H4 (cell line): ENCODE measurements around the gene AHCYL2. TPM values are rescaled to one million over a fixed set of nuclear protein-coding genes. Genes with fewer than 3 reads are reported as not detected.
A peak's percentile ranks its signal among the peaks of the same experiment; 100 is the strongest.
"Not testable (repeated sequence)": the region's sequence is repeated elsewhere in the genome, so short reads cannot be mapped to it uniquely, and the experiment has no call there.

Experiments
- DNase-seq: peaks from one replicate; pipeline ENCODE4 v3.0.0-alpha.2; 2015; ENCODE audit warnings: low spot score
- total RNA-seq: library from RNA; depleted of rRNA; stranded (reverse); fragments of >200 nt; shearing (Covaris generic); gene quantifications from 2 replicates; pipeline ENCODE4 v1.2.3, GENCODE V29; 2014

AHCYL2 gene
- total RNA-seq, 1 experiment from 2014 or later, result 10.1 TPM

DNA sequence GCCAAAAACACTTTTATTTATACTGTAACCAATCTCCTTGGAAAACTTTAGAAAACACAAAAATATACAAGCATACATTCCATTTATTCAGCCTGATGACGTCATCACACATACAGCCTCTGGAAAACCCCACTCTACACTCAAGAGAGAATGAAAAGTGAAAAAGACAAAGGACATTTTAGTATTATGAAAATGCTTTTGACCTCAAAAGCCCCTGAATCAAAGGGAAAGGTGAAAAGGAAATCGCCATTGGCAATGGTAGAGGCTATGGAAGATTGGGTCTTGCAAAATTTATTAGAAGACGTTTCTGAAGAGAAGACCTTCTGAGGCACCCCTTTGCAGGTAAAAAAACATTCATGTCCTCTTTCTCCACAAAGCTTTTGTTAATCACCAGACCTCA is 126.5 kb downstream of the AHCYL2 start:
- no peak for DNase-seq

DNA sequence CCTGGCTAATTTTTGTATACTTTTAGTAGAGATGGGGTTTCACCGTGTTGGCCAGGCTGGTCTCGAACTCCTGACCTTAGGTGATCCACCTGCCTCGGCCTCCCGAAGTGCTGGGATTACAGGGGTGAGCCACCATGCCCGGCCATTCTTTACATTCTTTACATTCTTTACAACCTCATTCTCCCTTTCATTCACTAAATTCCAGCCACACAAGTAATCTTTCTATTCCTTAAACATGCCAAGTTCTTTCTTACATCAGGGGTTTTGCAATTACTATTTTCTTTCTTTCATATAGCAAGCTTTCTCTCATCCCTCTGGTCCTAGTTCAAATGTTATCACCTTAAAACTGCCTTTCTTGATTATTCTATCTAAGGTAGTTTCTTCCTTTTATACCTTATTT is 128.3 kb downstream of the AHCYL2 start:
- DNase-seq, result not testable (repeated sequence)

DNA sequence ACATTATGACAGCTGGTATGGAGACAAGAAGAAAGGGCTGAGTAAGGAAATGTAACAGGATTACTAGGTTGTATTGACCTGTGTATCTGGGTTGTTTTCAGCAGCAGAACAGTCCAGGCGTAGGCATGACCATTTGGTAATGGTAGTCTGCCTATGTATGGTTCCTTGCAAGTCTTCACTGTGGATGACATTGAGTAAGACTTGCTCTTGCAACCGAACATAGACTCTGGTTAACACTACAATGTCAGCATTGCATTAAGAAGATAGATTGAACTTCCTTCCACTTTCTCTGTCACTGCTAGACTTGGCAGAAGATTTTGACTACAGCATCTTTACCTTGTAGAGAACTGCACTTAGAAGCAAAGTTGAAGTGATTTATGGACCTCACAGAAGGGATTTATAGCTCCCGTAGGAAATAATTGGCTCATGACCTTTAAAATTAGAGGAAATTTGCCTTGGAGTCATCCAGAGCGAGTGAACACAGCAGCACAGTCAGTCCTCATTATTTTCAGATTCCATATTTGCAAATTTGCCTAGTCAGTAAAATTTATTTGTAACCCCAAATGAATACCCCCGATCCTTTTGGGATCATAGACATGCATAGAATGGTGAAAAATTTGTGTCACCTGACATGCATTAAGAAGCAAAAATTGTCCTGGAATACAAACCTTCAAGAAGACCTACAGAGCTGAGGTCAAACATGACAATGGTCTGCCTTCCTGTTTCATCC is 129.8 kb downstream of the AHCYL2 start:
- no peak for DNase-seq

- DNase-seq, result no peak
Measured at GRCh38 chr7:129356176-129356575, 131.3 kb downstream of the AHCYL2 start.

DNA sequence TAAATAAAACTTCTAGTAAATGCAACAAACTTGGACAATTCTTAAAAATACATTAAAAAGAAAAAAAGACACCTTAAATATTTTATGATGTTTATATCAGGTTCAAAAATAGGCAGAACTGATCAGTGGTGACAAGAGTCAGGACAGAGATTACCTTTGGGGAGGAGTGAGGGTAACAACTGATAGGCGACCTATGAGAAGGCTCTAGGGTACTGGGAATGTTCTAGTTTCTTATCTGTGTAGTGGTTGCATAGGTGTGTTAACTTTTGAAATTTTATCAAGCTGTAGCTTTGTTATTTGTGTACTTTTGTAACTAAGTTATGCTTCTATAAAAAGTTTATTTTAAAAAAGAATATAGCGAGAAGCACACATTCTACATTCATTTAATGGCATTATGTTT is 134.3 kb downstream of the AHCYL2 start:
- no peak for DNase-seq

DNA sequence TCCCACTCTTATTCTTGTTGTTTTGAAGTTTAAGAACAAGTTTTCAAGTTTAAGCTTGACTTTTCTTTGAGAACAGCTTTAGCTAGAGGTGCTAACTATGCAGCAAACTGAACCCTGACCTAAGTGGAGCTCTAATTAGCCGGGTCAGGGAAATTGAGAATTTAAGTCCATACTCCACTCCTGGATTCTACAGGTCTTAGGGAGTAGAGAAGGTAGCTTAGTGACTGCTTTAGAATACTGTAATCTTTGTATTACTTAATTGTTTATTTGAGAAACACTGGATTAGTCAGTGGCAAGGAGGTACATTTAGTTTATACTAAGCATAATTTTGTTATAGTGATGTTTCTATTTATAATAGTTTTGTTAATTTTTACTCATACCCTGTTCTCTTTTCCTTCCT is 134.8 kb downstream of the AHCYL2 start:
- no peak for DNase-seq

- DNase-seq, result no peak
Measured at GRCh38 chr7:129361771-129362170, 136.9 kb downstream of the AHCYL2 start.

DNA sequence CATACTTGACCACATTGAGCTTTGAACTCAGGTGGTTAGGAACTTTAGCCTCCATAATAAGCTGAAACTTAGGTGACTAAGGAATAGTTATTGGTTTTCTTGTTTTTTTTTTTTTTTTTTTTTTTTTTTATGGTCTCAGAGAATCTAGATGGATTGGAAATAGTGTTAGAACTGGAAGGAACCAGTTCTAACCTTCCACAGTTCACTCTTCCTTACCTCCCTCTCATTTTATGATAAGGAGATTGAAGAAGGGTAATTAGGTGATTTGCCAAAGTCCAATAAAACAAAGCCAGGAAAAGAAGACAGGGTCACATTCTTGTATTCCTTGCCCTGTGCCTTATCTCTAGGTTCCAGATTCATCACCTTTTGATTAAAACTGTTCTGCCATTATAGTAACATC is 137.7 kb downstream of the AHCYL2 start:
- no peak for DNase-seq

DNA sequence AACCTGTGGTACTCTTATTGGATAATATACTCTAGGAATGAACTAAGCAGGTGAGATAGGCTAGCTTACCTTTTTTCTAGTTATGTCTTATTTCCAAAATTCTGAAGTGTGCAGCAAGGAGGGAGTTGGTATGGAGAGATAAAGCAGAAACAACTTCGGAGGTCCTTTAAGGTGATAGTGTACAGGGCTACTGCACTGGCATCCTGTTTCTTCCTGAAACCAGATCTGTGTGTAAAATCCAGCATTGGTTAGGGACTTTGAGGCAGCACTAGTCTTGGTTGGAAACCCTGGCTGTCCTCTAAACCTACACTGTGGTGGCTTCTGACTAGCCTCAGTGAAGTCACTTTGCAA is 142.5 kb downstream of the AHCYL2 start:
- DNase-seq, result no peak

DNA sequence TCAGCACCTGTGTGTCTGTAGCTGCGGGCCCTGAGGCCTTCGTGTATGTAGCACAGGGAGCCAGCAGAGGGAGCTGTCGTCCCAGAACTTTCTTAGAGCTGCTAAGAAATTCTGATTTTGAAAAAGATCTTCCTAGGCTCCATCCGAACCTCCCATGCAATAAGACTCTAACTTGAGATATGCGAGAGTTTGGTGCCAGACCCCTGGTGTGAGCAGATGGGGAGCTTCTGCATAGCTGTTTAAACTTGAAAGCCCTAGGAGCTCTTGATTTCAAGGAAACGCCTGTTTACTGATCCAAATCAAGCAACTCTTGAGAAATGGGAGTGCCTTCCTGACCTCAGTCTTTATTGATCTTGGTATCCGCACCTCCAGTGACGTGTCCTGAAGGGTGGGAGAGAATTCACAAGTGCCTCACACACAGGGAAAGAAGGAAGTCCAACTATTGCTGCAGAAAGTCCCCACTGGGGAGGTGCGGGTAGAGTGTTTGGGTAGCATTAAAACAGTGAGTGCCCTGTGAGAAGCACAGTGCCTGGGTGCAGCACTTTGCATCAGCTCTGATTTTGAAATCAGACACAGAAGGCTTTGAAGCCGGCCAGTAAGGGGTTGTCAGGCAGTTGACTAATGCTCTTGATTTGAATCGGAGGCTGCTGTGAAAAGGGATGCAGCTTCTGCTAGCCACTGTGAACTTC is 143.0 kb downstream of the AHCYL2 start:
- peak; percentile 52 for DNase-seq

GRCh38 chr7:129368389-129368986 is 143.7 kb downstream of the AHCYL2 start:
- DNase-seq, result no peak

DNA sequence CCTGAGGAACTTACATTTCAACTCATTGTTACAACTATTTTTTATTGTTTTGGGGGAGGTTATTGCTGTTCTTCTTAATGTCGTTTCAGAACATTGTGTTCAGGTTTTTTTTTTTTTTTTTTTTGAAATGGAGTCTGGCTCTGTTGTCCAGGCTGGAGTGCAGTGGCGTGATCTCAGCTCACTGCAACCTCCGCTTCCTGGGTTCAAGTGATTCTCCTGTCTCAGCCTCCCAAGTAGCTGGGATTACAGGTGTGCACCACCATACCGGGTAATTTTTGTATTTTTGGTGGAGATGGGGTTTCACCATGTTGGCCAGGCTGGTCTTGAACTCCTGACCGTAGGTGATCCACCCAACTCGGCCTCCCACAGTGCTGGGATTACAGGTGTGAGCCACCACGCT is 144.6 kb downstream of the AHCYL2 start:
- DNase-seq, result not testable (repeated sequence)

DNA sequence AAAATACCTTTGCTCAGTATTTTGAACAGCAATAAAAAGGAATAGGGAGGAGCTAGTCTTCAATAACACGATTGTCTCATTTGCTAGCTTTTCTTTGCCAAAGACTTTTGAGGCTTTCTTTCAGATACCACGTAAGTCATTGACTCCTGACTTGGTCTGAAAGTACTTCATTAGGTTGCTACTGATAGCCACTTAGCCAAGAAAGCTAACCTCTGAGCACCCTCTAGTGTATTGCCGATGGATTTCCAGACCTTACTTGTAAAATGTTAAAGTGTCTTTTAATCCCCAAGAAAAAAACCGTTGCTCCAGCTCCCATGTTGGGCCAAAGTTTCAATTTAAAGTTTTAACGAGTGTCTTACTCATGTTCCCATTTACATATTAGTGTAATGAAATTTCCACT is 146.0 kb downstream of the AHCYL2 start:
- DNase-seq, result no peak

GRCh38 chr7:129371487-129371886 is 146.7 kb downstream of the AHCYL2 start:
- no peak for DNase-seq

- DNase-seq, result no peak
Measured at GRCh38 chr7:129373651-129374428, 149.0 kb downstream of the AHCYL2 start.

- DNase-seq, result no peak
Measured at GRCh38 chr7:129375141-129375938, 150.5 kb downstream of the AHCYL2 start.

DNA sequence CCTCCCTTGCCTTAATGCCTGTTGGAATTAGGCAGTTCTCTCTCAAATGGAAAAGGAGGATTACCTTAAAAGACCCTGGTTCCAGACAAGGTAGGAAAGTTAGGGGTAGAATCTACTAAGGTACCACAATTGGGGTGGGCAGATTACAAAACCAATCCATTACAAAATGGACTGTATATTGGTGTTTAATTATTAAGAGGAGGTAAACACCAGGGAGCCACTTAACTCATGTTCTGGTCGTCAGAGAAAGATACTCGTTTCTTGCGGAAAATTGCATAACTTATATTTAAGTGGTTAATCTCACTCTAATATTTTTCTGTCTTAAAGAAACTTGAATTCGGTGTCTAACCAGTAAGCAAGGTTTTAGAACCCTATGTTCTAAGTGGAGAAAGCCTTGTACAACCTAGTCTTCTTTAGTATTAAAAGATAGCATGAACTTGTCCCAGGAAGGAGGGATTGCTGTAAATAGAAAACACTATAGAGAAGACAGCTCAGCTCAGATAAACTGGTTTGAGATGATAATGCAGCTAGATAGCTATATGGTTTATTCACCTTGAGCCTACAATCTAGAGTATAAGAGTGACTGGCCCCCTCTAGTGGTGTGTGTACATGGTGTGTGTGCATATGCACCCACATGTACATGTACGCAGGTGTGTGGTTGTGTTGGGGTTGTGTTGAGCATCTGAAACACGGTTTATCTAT is 151.4 kb downstream of the AHCYL2 start:
- peak; percentile 20 for DNase-seq

GRCh38 chr7:129376778-129377700 is 152.2 kb downstream of the AHCYL2 start:
- no peak for DNase-seq

- DNase-seq, result no peak
Measured at GRCh38 chr7:129381710-129382484, 157.1 kb downstream of the AHCYL2 start.
